ENCODE data around the gene IL17F. TPM values are rescaled to one million over a fixed set of nuclear protein-coding genes. Genes with fewer than 3 reads are reported as not detected.

Gene IL17F
- total RNA-seq, 3 donors from 2014 or later, result 1.8 to 52.4 (median 27.0) TPM

DNA sequence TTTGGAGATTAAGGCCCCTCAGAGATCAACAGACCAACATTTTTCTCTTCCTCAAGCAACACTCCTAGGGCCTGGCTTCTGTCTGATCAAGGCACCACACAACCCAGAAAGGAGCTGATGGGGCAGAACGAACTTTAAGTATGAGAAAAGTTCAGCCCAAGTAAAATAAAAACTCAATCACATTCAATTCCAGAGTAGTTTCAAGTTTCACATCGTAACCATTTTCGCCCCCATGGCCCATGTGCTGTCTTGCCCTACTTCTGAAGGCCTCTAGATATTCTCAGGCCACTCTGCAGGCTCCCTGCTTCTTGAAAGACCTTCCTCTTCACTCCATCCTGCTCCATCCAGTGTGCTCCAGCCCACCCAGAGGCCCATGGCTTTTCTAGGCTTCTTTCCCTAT is 53.9 kb downstream of the IL17F start:
- ATAC-seq (peak in 1 of 2 donors; percentile 23), DNase-seq (no peak)
- peaks cover 4% of the 10 kb centered on the region for H3K4me1 Mint-ChIP-seq (ENCODE audit: low read depth)
- peaks cover 26% of the 10 kb centered on the region for H3K27me3 Mint-ChIP-seq (ENCODE audit: low read depth)
- H3K36me3 Mint-ChIP-seq (ENCODE audit: insufficient read depth), result peaks cover 1% of the 10 kb centered on the region
- H3K4me3 Mint-ChIP-seq, result no peak overlapping the region
- H3K9me3 Mint-ChIP-seq, result no peaks in the 10 kb centered on the region

DNA sequence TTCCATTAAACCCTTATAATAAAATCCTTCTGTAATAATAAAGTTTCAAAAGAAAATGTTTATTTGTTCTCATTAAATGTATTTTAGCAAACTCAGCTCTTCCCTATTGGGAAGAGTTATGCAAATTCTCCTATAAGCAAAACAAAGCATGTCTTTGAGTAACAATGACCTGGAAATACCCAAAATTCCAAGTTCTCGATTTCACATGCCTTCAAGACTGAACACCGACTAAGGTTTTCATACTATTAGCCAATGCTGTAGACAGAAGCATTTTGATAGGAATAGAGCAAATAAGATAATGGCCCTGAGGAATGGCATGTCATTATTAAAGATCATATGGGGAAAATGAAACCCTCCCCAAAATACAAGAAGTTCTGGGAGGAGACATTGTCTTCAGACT is 54.3 kb downstream of the IL17F start:
- peaks cover 28% of the 10 kb centered on the region for H3K27me3 Mint-ChIP-seq (ENCODE audit: low read depth)
- H3K36me3 Mint-ChIP-seq (ENCODE audit: insufficient read depth), result peaks cover 1% of the 10 kb centered on the region
- ATAC-seq (no peak), DNase-seq (no peak)
- peaks cover 4% of the 10 kb centered on the region for H3K4me1 Mint-ChIP-seq (ENCODE audit: low read depth)
- no peaks in the 10 kb centered on the region for H3K9me3 Mint-ChIP-seq
- H3K4me3 Mint-ChIP-seq, result no peak overlapping the region

DNA sequence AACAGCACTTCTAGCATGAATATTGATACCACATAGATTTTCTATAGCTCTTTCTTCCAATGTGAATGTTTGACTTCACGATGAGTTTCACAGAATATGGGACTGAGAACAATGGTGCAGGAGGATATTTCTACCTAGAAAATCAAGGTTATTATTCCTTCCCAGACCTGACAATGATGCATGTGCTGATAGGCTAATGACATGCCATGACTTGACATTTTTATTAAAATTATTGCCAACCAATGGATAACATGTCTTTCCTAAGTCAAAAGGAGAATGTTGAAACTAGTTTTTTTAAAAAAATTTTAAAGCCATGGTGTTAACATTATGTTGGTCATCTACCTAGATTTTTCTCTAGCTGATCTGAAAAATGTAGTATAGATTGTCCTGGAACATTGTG is 57.2 kb downstream of the IL17F start:
- ATAC-seq, result no peak
- Mint-ChIP-seq H3K27me3 (ENCODE audit: low read depth) (peaks cover 30% of the 10 kb centered on the region), H3K36me3 (ENCODE audit: insufficient read depth) (peaks cover 1% of the 10 kb centered on the region), H3K4me3 (no peak overlapping the region), H3K9me3 (no peaks in the 10 kb centered on the region), H3K4me1 (ENCODE audit: low read depth) (peaks cover 4% of the 10 kb centered on the region)
- DNase-seq, result no peak

Other genes starting within 250 kb of the IL17F start
- gene PKHD1, start 156.9 kb downstream of the IL17F start, total RNA-seq, result not detected
- 1 to 10 TPM; 1.9 to 4.8 (median 3.9) TPM for gene IL17A, start 58.1 kb downstream of the IL17F start, total RNA-seq
- gene MCM3, start 40.2 kb upstream of the IL17F start, total RNA-seq, result 100 to 1,000 TPM; 184 to 240 (median 199) TPM
- 1 to 10 TPM; 1.4 to 3.4 (median 2.6) TPM for gene PAQR8, start 117.7 kb upstream of the IL17F start, total RNA-seq
- 1 to 10 TPM; 1.2 to 1.9 (median 1.8) TPM for gene EFHC1, start 175.8 kb upstream of the IL17F start, total RNA-seq

Measured in activated T-cell treated with anti-CD3 and anti-CD28 coated beads, Interleukin-2, amount 50 U/mL, for 4 hours (primary cell).